ENCODE measurements around the gene ELOVL3. TPM values are rescaled to one million over a fixed set of nuclear protein-coding genes. Genes with fewer than 3 reads are reported as not detected.

Gene ELOVL3
- total and polyA plus RNA-seq, 2 donors = 0.29 TPM; not detected in 1

Other genes starting within 250 kb of the ELOVL3 start
- gene ARMH3, start 170.1 kb upstream of the ELOVL3 start, total RNA-seq = 13.4 TPM
- gene ARMH3, start 170.1 kb upstream of the ELOVL3 start, polyA plus RNA-seq = 23.0 TPM
- gene HPS6, start 160.9 kb upstream of the ELOVL3 start, total RNA-seq = 11.1 TPM
- gene HPS6, start 160.9 kb upstream of the ELOVL3 start, polyA plus RNA-seq = 18.7 TPM
- 51.8 TPM for gene LDB1, start 105.9 kb upstream of the ELOVL3 start, total RNA-seq
- gene LDB1, start 105.9 kb upstream of the ELOVL3 start, polyA plus RNA-seq = 65.3 TPM
- 12.1 TPM for gene PPRC1, start 93.3 kb upstream of the ELOVL3 start, total RNA-seq
- gene PPRC1, start 93.3 kb upstream of the ELOVL3 start, polyA plus RNA-seq = 20.7 TPM
- 23.6 TPM for gene NOLC1, start 73.9 kb upstream of the ELOVL3 start, total RNA-seq
- gene NOLC1, start 73.9 kb upstream of the ELOVL3 start, polyA plus RNA-seq = 43.1 TPM
- 0.32 TPM for gene PITX3, start 15.2 kb downstream of the ELOVL3 start, total RNA-seq
- gene PITX3, start 15.2 kb downstream of the ELOVL3 start, polyA plus RNA-seq = 0.08 TPM
- gene GBF1, start 19.2 kb downstream of the ELOVL3 start, total RNA-seq = 29.3 TPM
- gene GBF1, start 19.2 kb downstream of the ELOVL3 start, polyA plus RNA-seq = 22.9 TPM
- gene NFKB2, start 169.4 kb downstream of the ELOVL3 start, total RNA-seq = 11.3 TPM
- gene NFKB2, start 169.4 kb downstream of the ELOVL3 start, polyA plus RNA-seq = 30.8 TPM
- 38.4 TPM for gene PSD, start 192.5 kb downstream of the ELOVL3 start, total RNA-seq
- gene PSD, start 192.5 kb downstream of the ELOVL3 start, polyA plus RNA-seq = 276 TPM
- 2.0 TPM for gene FBXL15, start 194.5 kb downstream of the ELOVL3 start, total RNA-seq
- gene FBXL15, start 194.5 kb downstream of the ELOVL3 start, polyA plus RNA-seq = 36.6 TPM
- 26.9 TPM for gene CUEDC2, start 206.3 kb downstream of the ELOVL3 start, total RNA-seq
- gene CUEDC2, start 206.3 kb downstream of the ELOVL3 start, polyA plus RNA-seq = 77.9 TPM
- not detected for gene C10orf95, start 225.2 kb downstream of the ELOVL3 start, total RNA-seq
- 0.11 TPM for gene C10orf95, start 225.2 kb downstream of the ELOVL3 start, polyA plus RNA-seq

Measured in urinary bladder (tissue), 2 donors.